K562 (cell line): ENCODE results near the gene NOA1. TPM values are rescaled to one million over a fixed set of nuclear protein-coding genes. Genes with fewer than 3 reads are reported as not detected.

Source experiments
- CTCF ChIP-seq, 3 experiments: IDR thresholded peaks in 2 of 3; conservative IDR thresholded peaks in 1 of 3; 2 replicates each; pipeline ENCODE4 v1.5.1; 2011 to 2012; ENCODE audit warnings: low read length in 3 of 3, mild to moderate bottlenecking in 3 of 3, control low read depth in 2 of 3, improper control_type of control experiment in 1 of 3, inconsistent platforms in 1 of 3, low read depth in 1 of 3, mixed read lengths in 1 of 3, moderate library complexity in 1 of 3; ENCODE audit not compliant: insufficient read depth in 2 of 3
- CXXC5 ChIP-seq: fragments of 250-450 bp; sonication (Bioruptor Pico); IDR thresholded peaks from 2 replicates; pipeline ENCODE4 v1.8.0; 2022; ENCODE audit warnings: inconsistent platforms, mild to moderate bottlenecking, moderate library complexity
- GTF2E2 ChIP-seq: fragments of 200-800 bp; sonication (Bioruptor generic); IDR thresholded peaks from 2 replicates; pipeline ENCODE4 v1.6.1; 2016; ENCODE audit warnings: missing genetic modification characterization, missing compliant biosample characterization
- KAT8 ChIP-seq: fragments of 450-650 bp; IDR thresholded peaks from 2 replicates; pipeline ENCODE4 v1.6.1; 2016; ENCODE audit warnings: low read depth, mild to moderate bottlenecking
- MEF2A ChIP-seq: IDR thresholded peaks from 2 replicates; pipeline ENCODE4 v1.6.1; 2011; ENCODE audit warnings: low read depth, mild to moderate bottlenecking, low read length, moderate library complexity; ENCODE audit not compliant: control insufficient read depth
- MLLT1 ChIP-seq, 2 experiments: fragments of 450-650 bp; IDR thresholded peaks; 2 replicates each; pipeline ENCODE4 v1.6.1; 2016
- polyA plus RNA-seq, 8 experiments: library from polyadenylated mRNA; depleted of rRNA in 4 of 8; stranded (reverse) in 5 of 8; unstranded in 3 of 8; fragments of >200 nt; fragmentation: Nextera tagmentation in 2 of 8; fragmentation: Illumina TruSeq in 1 of 8; extraction: Ambion mirVana in 2 of 8; extraction: Trizol in 1 of 8; gene quantifications; 2 replicates each; pipeline versions ENCODE4 v1.2.1 to v1.2.3, GENCODE V29; 2011 to 2014; ENCODE audit warnings: inconsistent platforms in 1 of 8, missing spikeins in 1 of 8
- total RNA-seq, 7 experiments: library from RNA; depleted of rRNA in 6 of 7; stranded (reverse); fragments of >200 nt in 6 of 7; fragmentation: Illumina TruSeq in 2 of 7; extraction: Trizol in 2 of 7; gene quantifications; 2 replicates each; pipeline versions ENCODE4 v1.2.1 to v1.2.3, GENCODE V29; 2011 to 2021; ENCODE audit warnings: low replicate concordance in 1 of 7

Gene NOA1
- total and polyA plus RNA-seq, 9 of the 15 experiments (the other 6 are each of a cell fraction or from before 2014, with no cell fraction given) = 2.6 to 26.6 (median 16.7) TPM

DNA sequence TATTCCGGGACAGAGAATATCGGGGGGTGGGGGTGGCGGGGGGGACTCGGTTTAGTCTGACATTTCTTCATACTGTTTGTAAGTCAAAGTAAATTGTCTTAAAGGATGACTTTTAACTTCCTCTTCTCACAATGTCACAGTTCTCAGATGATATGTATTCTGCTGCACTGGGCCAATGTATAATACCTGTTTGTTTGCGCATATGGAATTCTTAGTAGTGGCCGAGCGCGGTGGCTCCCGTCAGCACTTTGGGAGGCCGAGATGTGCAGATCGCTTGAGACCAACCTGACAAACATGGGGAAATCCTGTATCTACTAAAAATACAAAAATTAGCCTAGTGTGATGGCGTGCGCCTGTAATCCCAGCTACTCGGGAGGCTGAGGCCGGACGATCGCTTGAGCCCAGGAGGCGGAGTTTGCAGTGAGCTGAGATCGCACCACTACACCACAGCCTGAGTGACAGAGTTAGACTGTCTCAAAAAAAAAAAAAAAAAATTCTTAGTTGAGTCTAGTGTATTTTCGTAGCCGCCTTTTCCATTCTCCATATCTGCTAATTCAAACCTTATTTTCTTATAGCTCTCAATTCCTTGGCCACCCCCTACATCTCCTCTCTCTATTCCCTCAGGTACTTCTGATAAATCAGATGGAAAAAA, 2.1 kb upstream of the NOA1 start (continued):
- TF ChIP-seq CXXC5 = 0 out of 2 replicates have a peak, but pooled peaks have one; percentile 13
- TF ChIP-seq MEF2A = no peak
- no peak for TF ChIP-seq KAT8
- TF ChIP-seq GTF2E2 = no peak
- peak in 1 of 2 experiments; percentile 23; a peak in 1 of 4 replicates for TF ChIP-seq MLLT1 (IDR thresholded peaks at IDR 0.05)
- TF ChIP-seq CTCF (IDR thresholded peaks at IDR 0.05 in 2 of 3, conservative IDR thresholded peaks at IDR 0.05 in 1 of 3; ENCODE audit: insufficient read depth in 2 of 3, low read depth in 1 of 3, low read length in 3 of 3) = no peak
